T-helper 17 cell (primary cell): ENCODE data around the gene GRIN2A. TPM values are rescaled to one million over a fixed set of nuclear protein-coding genes. Genes with fewer than 3 reads are reported as not detected.
"Not testable (repeated sequence)": the region's sequence is repeated elsewhere in the genome, so short reads cannot be mapped to it uniquely, and the experiment has no call there.

ENCODE experiments used
- ATAC-seq: fragments of 150-1000 bp; cut with Tn5 transposase; 2 replicates; pipeline ENCODE4 v1.10.0; 2021; ENCODE audit warnings: mild to moderate bottlenecking, moderate library complexity
- DNase-seq, 3 donors: peaks; one replicate each; pipeline versions ENCODE4 v3.0.0 to v3.0.0-alpha.2; 2020 to 2021
- H3K9me3 ChIP-seq: one replicate; pipeline ENCODE4 v1.7.0; 2013; ENCODE audit warnings: low read length, mild to moderate bottlenecking; ENCODE audit not compliant: control insufficient read depth, poor library complexity, severe bottlenecking
- H3K27ac Mint-ChIP-seq: one replicate; pipeline ENCODE4 v1.8.0; 2022; ENCODE audit warnings: mild to moderate bottlenecking, moderate library complexity, mixed read lengths
- H3K27me3 Mint-ChIP-seq: one replicate; pipeline ENCODE4 v1.8.0; 2022; ENCODE audit warnings: mixed read lengths
- H3K36me3 Mint-ChIP-seq: one replicate; pipeline ENCODE4 v1.8.0; 2022; ENCODE audit warnings: low read depth, mixed read lengths
- H3K4me1 Mint-ChIP-seq: one replicate; pipeline ENCODE4 v1.8.0; 2022; ENCODE audit warnings: mild to moderate bottlenecking, mixed read lengths
- H3K4me3 Mint-ChIP-seq: one replicate; pipeline ENCODE4 v1.8.0; 2022; ENCODE audit warnings: mild to moderate bottlenecking, moderate library complexity, mixed read lengths
- total RNA-seq, 4 donors: library from RNA in 2 of 4; stranded (reverse) in 2 of 4; gene quantifications; one replicate each; pipeline ENCODE4 v1.2.3 and lab custom pipeline; 2022 to 2026

The GRIN2A gene
- total RNA-seq, 2 donors from 2014 or later, result not detected

GRCh38 chr16:9911989-9912388 lies 270.2 kb downstream of the GRIN2A start:
- Mint-ChIP-seq H3K27ac (no peak overlapping the region), H3K4me1 (no peaks in the 10 kb centered on the region), H3K36me3 (no peaks in the 10 kb centered on the region), H3K4me3 (no peak overlapping the region), H3K27me3 (peaks cover under 1% of the 10 kb centered on the region)
- DNase-seq (no peak), ATAC-seq (no peak)
- H3K9me3 ChIP-seq, result no peaks in the 10 kb centered on the region

- no peaks in the 10 kb centered on the region for H3K9me3 ChIP-seq
- no peaks in the 10 kb centered on the region for H3K36me3 Mint-ChIP-seq
These were observed 271.0 kb downstream of the GRIN2A start for GRCh38 chr16:9911231-9911630.

GRCh38 chr16:9909072-9909825 lies 273.0 kb downstream of the GRIN2A start:
- Mint-ChIP-seq H3K36me3 (no peaks in the 10 kb centered on the region), H3K27ac (no peak overlapping the region), H3K27me3 (no peaks in the 10 kb centered on the region), H3K4me1 (no peaks in the 10 kb centered on the region), H3K4me3 (no peak overlapping the region)
- H3K9me3 ChIP-seq, result no peaks in the 10 kb centered on the region
- no peak for ATAC-seq
- no peak for DNase-seq

More at GRCh38 chr16:9911231-9911630, 271.0 kb downstream of the GRIN2A start:
- Mint-ChIP-seq H3K27ac (no peak overlapping the region), H3K4me1 (no peaks in the 10 kb centered on the region), H3K4me3 (no peak overlapping the region), H3K27me3 (no peaks in the 10 kb centered on the region)
- ATAC-seq (no peak), DNase-seq (no peak)

GRCh38 chr16:9908613-9909012 lies 273.6 kb downstream of the GRIN2A start:
- Mint-ChIP-seq H3K36me3 (no peaks in the 10 kb centered on the region), H3K4me3 (no peak overlapping the region), H3K27ac (no peak overlapping the region), H3K4me1 (no peaks in the 10 kb centered on the region), H3K27me3 (no peaks in the 10 kb centered on the region)
- no peak for DNase-seq
- no peaks in the 10 kb centered on the region for H3K9me3 ChIP-seq
- ATAC-seq, result no peak

- no peaks in the 10 kb centered on the region for H3K9me3 ChIP-seq
- no peaks in the 10 kb centered on the region for H3K36me3 Mint-ChIP-seq
- no peak overlapping the region for H3K27ac Mint-ChIP-seq
- no peak for DNase-seq
- no peak for ATAC-seq
- H3K4me1 Mint-ChIP-seq, result no peaks in the 10 kb centered on the region
- H3K4me3 Mint-ChIP-seq, result no peak overlapping the region
- H3K27me3 Mint-ChIP-seq, result no peaks in the 10 kb centered on the region
These were observed 274.5 kb downstream of the GRIN2A start for GRCh38 chr16:9907752-9908151.

GRCh38 chr16:9906218-9906617 lies 276.0 kb downstream of the GRIN2A start:
- H3K4me1 Mint-ChIP-seq, result no peaks in the 10 kb centered on the region
- H3K36me3 Mint-ChIP-seq, result no peaks in the 10 kb centered on the region

GRCh38 chr16:9904526-9904925 lies 277.7 kb downstream of the GRIN2A start:
- H3K36me3 Mint-ChIP-seq, result no peaks in the 10 kb centered on the region

More at GRCh38 chr16:9906218-9906617, 276.0 kb downstream of the GRIN2A start:
- ATAC-seq (no peak), DNase-seq (no peak)
- Mint-ChIP-seq H3K27me3 (no peaks in the 10 kb centered on the region), H3K27ac (no peak overlapping the region), H3K4me3 (no peak overlapping the region)
- no peaks in the 10 kb centered on the region for H3K9me3 ChIP-seq

GRCh38 chr16:9900576-9900975 lies 281.7 kb downstream of the GRIN2A start:
- Mint-ChIP-seq H3K27me3 (no peaks in the 10 kb centered on the region), H3K36me3 (no peaks in the 10 kb centered on the region), H3K27ac (no peak overlapping the region), H3K4me3 (no peak overlapping the region), H3K4me1 (no peaks in the 10 kb centered on the region)
- no peak for DNase-seq
- no peaks in the 10 kb centered on the region for H3K9me3 ChIP-seq
- no peak for ATAC-seq

More at GRCh38 chr16:9904526-9904925, 277.7 kb downstream of the GRIN2A start:
- no peak for DNase-seq
- Mint-ChIP-seq H3K27me3 (no peaks in the 10 kb centered on the region), H3K27ac (no peak overlapping the region), H3K4me1 (no peaks in the 10 kb centered on the region), H3K4me3 (no peak overlapping the region)
- H3K9me3 ChIP-seq, result no peaks in the 10 kb centered on the region
- ATAC-seq, result no peak

GRCh38 chr16:9898555-9898954 lies 283.7 kb downstream of the GRIN2A start:
- H3K4me1 Mint-ChIP-seq, result no peaks in the 10 kb centered on the region
- no peak overlapping the region for H3K27ac Mint-ChIP-seq
- no peaks in the 10 kb centered on the region for H3K36me3 Mint-ChIP-seq
- DNase-seq (no peak), ATAC-seq (no peak)
- no peaks in the 10 kb centered on the region for H3K9me3 ChIP-seq
- no peaks in the 10 kb centered on the region for H3K27me3 Mint-ChIP-seq
- H3K4me3 Mint-ChIP-seq, result no peak overlapping the region

- no peaks in the 10 kb centered on the region for H3K36me3 Mint-ChIP-seq
- H3K4me1 Mint-ChIP-seq, result no peaks in the 10 kb centered on the region
- no peak overlapping the region for H3K27ac Mint-ChIP-seq
- no peak overlapping the region for H3K4me3 Mint-ChIP-seq
- no peak for DNase-seq
- no peak for ATAC-seq
- H3K9me3 ChIP-seq, result no peaks in the 10 kb centered on the region
- H3K27me3 Mint-ChIP-seq, result no peaks in the 10 kb centered on the region
These were observed 284.1 kb downstream of the GRIN2A start for GRCh38 chr16:9898124-9898523.

- H3K9me3 ChIP-seq, result no peaks in the 10 kb centered on the region
- Mint-ChIP-seq H3K27ac (no peak overlapping the region), H3K27me3 (no peaks in the 10 kb centered on the region), H3K4me1 (no peaks in the 10 kb centered on the region), H3K36me3 (no peaks in the 10 kb centered on the region), H3K4me3 (no peak overlapping the region)
- ATAC-seq (no peak), DNase-seq (no peak)
These were observed 286.4 kb downstream of the GRIN2A start for GRCh38 chr16:9895817-9896216.

GRCh38 chr16:9885876-9886275 lies 296.4 kb downstream of the GRIN2A start:
- peaks cover 3% of the 10 kb centered on the region for H3K9me3 ChIP-seq
- ATAC-seq (no peak), DNase-seq (no peak)
- Mint-ChIP-seq H3K27me3 (no peaks in the 10 kb centered on the region), H3K27ac (no peak overlapping the region), H3K4me1 (no peaks in the 10 kb centered on the region), H3K4me3 (no peak overlapping the region), H3K36me3 (no peaks in the 10 kb centered on the region)

GRCh38 chr16:9885467-9885866 lies 296.8 kb downstream of the GRIN2A start:
- no peak overlapping the region for H3K27ac Mint-ChIP-seq
- ATAC-seq, result no peak
- no peak overlapping the region for H3K4me3 Mint-ChIP-seq
- peaks cover 3% of the 10 kb centered on the region for H3K9me3 ChIP-seq
- H3K4me1 Mint-ChIP-seq, result no peaks in the 10 kb centered on the region
- H3K36me3 Mint-ChIP-seq, result no peaks in the 10 kb centered on the region
- no peak for DNase-seq
- H3K27me3 Mint-ChIP-seq, result no peaks in the 10 kb centered on the region

GRCh38 chr16:9875981-9876380 lies 306.2 kb downstream of the GRIN2A start:
- H3K4me3 Mint-ChIP-seq, H3K9me3 ChIP-seq, H3K27me3 Mint-ChIP-seq, H3K4me1 Mint-ChIP-seq, H3K36me3 Mint-ChIP-seq, ATAC-seq, H3K27ac Mint-ChIP-seq, DNase-seq: not testable (repeated sequence)
